Stomach smooth muscle (tissue), 2 donors: Measurements from ENCODE around the gene CDH11.

ENCODE experiments used
- H3K27ac ChIP-seq: one replicate; pipeline ENCODE4 v1.7.0; 2013; ENCODE audit warnings: mild to moderate bottlenecking, low read length, inconsistent platforms
- H3K27me3 ChIP-seq, 2 donors: one replicate each; pipeline ENCODE4 v1.7.0; 2013; ENCODE audit warnings: low read length in 2 of 2; ENCODE audit not compliant: insufficient read depth in 2 of 2, control insufficient read depth in 1 of 2
- H3K36me3 ChIP-seq, 2 donors: one replicate each; pipeline ENCODE4 v1.7.0; 2013; ENCODE audit warnings: low read length in 2 of 2; ENCODE audit not compliant: control insufficient read depth in 2 of 2, insufficient read depth in 2 of 2
- H3K4me1 ChIP-seq: one replicate; pipeline ENCODE4 v1.7.0; 2013; ENCODE audit warnings: low read length; ENCODE audit not compliant: control insufficient read depth, insufficient read depth
- H3K4me3 ChIP-seq, 2 donors: one replicate each; pipeline ENCODE4 v1.7.0; 2013; ENCODE audit warnings: low read length in 2 of 2
- H3K9ac ChIP-seq, 2 donors: one replicate each; pipeline ENCODE4 v1.7.0; 2013; ENCODE audit warnings: low read length in 2 of 2, mild to moderate bottlenecking in 1 of 2
- H3K9me3 ChIP-seq, 2 donors: one replicate each; pipeline ENCODE4 v1.7.0; 2013; ENCODE audit warnings: low read length in 2 of 2; ENCODE audit not compliant: control insufficient read depth in 2 of 2
- donor health status: healthy.
- donor health status: Pancreatic carcinoma.

CDH11 gene

DNA sequence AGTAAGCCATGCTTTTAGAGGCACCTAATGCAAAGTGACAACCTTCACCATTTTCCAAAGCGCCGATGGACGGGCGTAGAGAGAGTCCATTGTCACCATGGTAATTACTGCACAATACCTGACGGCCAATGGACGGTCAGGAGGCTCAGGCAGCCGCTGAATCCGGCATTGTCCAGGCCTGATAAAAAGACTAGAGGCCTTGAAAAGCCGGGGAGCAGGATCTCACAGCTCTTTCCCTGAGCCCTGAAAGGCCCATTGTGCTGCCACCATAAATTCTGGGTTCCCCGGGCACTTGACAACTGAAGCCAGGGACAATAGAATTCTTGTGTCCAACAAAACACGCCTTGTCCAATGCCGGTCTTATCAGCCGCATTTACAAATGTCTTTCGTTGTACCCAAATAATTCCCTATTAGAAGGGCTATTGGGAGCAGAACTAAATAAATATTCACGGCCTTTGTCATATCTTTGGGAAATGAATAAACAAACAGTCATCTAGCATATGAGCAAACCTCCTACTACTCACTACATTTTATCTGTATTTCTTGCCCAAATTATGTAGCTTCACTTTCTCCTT is 62.4 kb downstream of the CDH11 start:
- Histone ChIP-seq H3K9ac (no peak overlapping the region), H3K9me3 (no peaks in the 10 kb centered on the region), H3K27me3 (no peaks in the 10 kb centered on the region), H3K4me3 (no peak overlapping the region), H3K27ac (no peak overlapping the region), H3K36me3 (peaks cover 0 to 5% of the 10 kb centered on the region in 2 donors), H3K4me1 (peaks cover 5% of the 10 kb centered on the region)

DNA sequence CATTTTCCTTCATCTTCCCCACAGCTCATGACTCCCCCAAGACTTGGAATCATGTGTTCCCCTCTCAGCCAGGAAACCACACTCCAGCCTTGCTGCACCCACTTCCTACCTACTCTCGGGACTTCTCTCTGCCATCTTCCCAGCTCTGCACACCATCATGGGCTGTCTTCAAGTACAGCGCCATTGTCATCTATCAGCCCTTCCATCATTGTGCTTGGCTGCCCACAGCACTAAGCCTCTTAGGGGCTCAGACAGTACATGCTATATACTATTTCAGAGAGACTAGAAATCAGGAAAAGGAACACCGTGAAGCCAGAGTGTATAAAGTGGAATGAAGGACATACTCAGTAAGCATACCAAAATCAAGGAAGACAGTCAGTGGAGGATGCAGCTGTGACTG is 64.7 kb downstream of the CDH11 start:
- Histone ChIP-seq H3K27ac (no peak overlapping the region), H3K27me3 (no peaks in the 10 kb centered on the region), H3K4me3 (no peak overlapping the region), H3K9me3 (no peaks in the 10 kb centered on the region), H3K4me1 (peaks cover 7% of the 10 kb centered on the region), H3K36me3 (peaks cover 10 to 15% of the 10 kb centered on the region in 2 donors), H3K9ac (no peak overlapping the region)

DNA sequence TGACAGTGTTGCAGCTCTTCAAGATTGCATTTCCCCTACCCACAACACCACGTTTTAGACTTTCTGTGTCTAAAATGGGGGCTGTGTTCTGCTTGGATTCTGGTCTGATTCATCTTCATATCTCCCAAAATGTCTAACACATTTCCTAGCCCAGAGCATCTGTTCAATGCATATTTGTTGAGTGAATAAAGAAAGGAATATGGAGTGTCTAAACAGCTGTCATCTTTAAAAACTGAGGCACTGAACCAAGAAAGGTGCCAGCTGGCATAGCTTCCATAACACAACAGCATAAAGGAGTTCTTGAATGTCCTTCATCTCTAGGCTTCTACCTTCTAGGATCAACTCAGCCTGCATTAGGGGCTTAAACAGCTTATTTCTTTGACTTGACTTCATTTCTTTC is 67.4 kb downstream of the CDH11 start:
- no peak overlapping the region for H3K4me3 ChIP-seq
- peaks cover 7% of the 10 kb centered on the region for H3K4me1 ChIP-seq
- H3K27ac ChIP-seq = no peak overlapping the region
- H3K27me3 ChIP-seq = no peaks in the 10 kb centered on the region
- H3K36me3 ChIP-seq = peaks cover 15 to 17% of the 10 kb centered on the region in 2 donors
- no peak overlapping the region for H3K9ac ChIP-seq
- H3K9me3 ChIP-seq = no peaks in the 10 kb centered on the region

DNA sequence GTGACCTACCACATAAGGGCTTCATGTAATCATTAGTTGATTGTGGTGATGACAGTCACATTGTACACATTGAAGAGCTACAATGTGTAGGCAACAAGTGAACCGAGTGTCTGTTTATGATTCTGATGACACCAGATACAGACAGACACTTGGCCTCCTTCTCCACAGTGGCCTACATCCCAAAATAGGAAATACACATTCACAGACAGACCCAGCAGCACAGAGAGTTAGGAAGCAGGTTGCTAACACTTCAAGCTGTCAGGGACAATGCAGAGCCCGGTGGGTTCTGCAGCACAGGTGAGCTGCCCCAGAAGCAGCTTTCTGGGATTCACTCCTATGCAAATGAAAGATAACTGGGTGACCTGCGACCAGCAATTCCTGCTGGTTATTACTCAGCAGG is 72.2 kb downstream of the CDH11 start:
- Histone ChIP-seq H3K27ac (no peak overlapping the region), H3K9me3 (no peaks in the 10 kb centered on the region), H3K4me3 (no peak overlapping the region), H3K36me3 (peaks cover 15 to 23% of the 10 kb centered on the region in 2 donors), H3K9ac (no peak overlapping the region), H3K4me1 (peaks cover 5% of the 10 kb centered on the region), H3K27me3 (no peaks in the 10 kb centered on the region)

DNA sequence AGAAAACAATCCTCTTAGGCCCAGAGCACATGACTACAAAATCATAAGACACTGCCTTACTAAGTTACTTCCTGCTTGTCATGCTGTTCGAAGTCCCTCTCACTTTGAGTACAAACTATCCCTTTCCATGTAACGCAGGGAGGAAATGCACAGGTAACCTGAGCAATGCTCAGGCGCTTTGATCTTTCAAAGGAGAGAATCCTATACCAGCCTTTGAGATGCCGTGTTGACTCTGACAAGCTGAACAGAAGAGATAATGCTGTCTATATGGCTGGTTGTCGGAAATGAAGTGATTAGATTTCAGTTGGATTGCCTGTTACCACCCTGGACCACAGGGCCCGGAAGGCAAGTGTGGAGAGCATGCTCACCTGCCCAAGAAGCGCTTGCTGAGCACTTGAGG is 75.9 kb downstream of the CDH11 start:
- Histone ChIP-seq H3K4me3 (no peak overlapping the region), H3K9me3 (no peaks in the 10 kb centered on the region), H3K36me3 (peaks cover 7 to 24% of the 10 kb centered on the region in 2 donors), H3K27ac (no peak overlapping the region), H3K27me3 (no peaks in the 10 kb centered on the region), H3K4me1 (peaks cover 5% of the 10 kb centered on the region), H3K9ac (no peak overlapping the region)

DNA sequence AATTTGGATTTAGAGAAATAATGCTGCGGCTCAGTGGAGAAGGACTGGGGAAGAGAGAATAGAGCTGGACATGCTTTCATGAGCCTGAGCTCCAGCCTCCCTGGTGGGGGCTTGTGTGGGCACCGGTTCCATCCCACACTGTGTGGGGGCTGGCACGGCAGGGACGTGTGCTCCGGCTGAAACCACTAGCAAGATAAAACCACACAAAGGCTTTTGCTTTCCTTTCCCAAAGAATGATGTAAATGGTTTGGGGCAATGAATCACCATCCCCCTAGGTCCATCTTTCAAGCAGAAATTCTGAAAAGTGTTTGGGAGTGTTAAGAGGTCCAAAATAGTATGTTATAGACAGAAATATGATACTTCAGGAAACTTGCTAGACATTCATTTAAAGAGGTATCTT is 77.0 kb downstream of the CDH11 start:
- Histone ChIP-seq H3K36me3 (peaks cover 7 to 20% of the 10 kb centered on the region in 2 donors), H3K4me1 (peaks cover 5% of the 10 kb centered on the region), H3K4me3 (no peak overlapping the region), H3K9me3 (no peaks in the 10 kb centered on the region), H3K27ac (no peak overlapping the region), H3K9ac (no peak overlapping the region), H3K27me3 (no peaks in the 10 kb centered on the region)

DNA sequence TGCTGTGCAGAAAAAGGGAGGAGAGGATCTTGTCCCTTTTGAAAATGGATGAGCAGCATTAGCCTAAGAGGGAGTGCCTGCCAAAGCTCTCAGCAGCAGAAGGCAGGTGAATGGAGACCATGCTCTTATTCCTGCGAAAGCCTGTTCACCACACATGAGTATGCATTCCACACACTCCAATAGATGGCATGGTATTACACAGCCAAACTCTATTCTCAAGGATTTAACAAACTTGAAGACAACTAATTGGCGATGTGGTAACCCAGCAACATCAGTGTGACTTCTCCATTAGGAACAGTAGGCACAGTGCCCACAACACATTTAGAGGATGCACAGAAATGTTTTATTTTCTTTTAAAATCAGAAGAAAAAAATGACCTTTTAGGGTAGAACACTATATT is 77.8 kb downstream of the CDH11 start:
- no peaks in the 10 kb centered on the region for H3K27me3 ChIP-seq
- no peak overlapping the region for H3K9ac ChIP-seq
- H3K9me3 ChIP-seq = no peaks in the 10 kb centered on the region
- H3K36me3 ChIP-seq = peaks cover 7 to 14% of the 10 kb centered on the region in 2 donors
- no peak overlapping the region for H3K4me3 ChIP-seq
- no peak overlapping the region for H3K27ac ChIP-seq
- H3K4me1 ChIP-seq = peaks cover 5% of the 10 kb centered on the region

DNA sequence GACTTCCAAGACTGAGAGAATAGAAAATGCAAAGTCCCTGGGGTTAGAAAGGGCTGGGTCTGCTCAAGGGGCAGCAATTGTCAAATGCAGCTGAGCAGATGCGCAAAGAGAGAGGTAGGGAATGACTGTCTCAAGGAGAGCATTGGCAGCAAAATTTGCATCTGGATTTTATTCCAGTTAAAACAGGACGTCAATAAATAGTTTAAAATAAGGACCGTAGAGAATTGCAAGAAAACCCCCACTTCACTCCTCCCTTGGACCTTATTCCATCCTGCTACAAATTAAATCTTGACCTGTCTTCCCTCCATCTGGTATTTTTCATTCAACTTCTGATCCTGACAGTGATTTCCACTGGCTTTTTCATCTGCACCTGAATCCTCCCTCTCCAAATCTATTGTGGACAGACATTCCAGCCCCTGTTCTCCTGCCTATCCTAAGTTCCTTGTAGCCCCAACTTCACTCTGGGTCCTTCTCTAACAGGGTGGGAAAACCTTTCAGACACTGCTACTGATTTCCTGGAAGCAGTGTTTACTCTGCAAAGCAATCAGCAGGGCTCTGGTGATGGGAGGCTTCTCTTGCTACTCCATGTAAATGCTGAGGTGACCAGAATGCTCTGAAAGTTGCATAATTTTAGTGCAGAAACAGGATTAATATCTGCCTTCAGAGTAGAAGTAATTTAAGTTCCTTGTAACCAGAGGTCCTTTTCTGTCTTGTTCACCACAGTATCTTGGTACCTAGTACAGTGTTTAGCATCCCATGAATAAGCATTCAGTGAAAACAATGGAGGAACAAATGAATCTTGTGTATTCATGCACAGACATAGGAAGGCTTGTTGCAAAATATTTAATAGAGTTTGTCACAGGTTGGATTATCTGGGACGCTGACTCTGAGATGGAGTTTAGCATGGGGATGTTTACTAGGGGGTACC is 79.2 kb downstream of the CDH11 start:
- no peak overlapping the region for H3K9ac ChIP-seq
- H3K9me3 ChIP-seq = no peaks in the 10 kb centered on the region
- H3K27ac ChIP-seq = no peak overlapping the region
- H3K27me3 ChIP-seq = no peaks in the 10 kb centered on the region
- H3K36me3 ChIP-seq = peaks cover 7 to 13% of the 10 kb centered on the region in 2 donors
- no peak overlapping the region for H3K4me3 ChIP-seq
- peaks cover 12% of the 10 kb centered on the region for H3K4me1 ChIP-seq

DNA sequence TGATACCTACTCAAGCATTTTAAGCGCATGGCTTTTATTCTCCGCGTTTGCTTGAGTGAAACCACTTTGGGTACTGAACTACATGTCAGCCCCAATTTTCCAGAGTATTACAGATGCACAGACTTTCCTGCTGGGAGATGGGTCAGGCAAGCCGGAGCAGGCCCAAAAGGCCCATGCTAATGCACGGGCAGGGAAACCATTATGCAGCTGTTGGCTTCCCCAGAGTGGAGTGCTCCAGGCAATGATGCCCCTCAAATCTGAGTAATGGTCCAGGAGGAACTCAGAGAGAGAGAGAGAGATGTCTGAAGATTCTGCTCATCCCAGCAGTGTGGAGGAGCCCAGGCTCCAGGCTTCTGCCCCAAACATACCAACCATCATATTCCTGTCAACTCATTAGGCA is 80.2 kb downstream of the CDH11 start:
- Histone ChIP-seq H3K4me1 (peaks cover 15% of the 10 kb centered on the region), H3K4me3 (no peak overlapping the region), H3K9me3 (no peaks in the 10 kb centered on the region), H3K27me3 (no peaks in the 10 kb centered on the region), H3K36me3 (peaks cover 7 to 12% of the 10 kb centered on the region in 2 donors), H3K9ac (no peak overlapping the region), H3K27ac (no peak overlapping the region)

DNA sequence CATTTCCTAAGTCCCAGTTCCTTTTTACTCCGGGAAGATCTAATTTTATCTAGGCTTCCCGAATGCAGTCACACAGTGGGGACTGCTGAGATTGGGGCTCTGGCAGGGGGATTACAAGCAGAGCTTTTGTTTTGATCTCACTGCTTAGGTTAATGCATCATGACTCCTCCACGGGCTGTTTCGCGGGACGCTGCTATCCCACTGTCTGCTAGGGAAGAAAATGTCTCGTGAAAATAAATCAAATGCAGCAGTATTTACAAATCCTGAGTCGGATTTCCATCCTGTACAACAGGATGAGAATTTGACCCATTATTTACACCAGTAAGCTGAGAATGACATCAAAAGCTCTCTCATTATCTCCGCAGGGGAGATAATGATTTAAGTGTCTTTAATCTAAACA is 83.8 kb downstream of the CDH11 start:
- Histone ChIP-seq H3K36me3 (peaks cover 4 to 7% of the 10 kb centered on the region in 2 donors), H3K4me1 (peaks cover 10% of the 10 kb centered on the region), H3K27ac (no peak overlapping the region), H3K9ac (no peak overlapping the region), H3K4me3 (peak overlapping the region; percentile 15 to 45), H3K27me3 (no peaks in the 10 kb centered on the region), H3K9me3 (no peaks in the 10 kb centered on the region)

DNA sequence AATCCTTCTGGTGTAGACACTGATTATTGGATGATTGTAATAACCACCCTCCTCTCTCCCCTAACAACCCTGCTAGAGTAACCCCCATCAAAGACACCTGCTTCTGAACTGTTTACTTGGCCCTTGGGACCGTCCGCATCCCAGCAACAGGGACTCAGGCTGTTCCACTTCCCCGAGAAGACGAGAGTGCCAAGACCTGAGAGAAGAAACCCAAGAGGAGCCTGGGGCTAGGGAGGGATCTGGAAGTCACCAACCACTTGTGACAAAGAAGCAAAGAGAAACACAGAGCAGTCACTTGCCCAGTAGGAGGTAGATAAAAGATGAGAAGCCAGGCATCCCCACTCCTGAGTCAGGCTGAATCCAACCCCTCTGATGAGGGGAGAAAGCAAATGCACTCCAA is 84.3 kb downstream of the CDH11 start:
- H3K9me3 ChIP-seq = no peaks in the 10 kb centered on the region
- no peak overlapping the region for H3K9ac ChIP-seq
- H3K36me3 ChIP-seq = peaks cover 4 to 7% of the 10 kb centered on the region in 2 donors
- H3K4me3 ChIP-seq = no peak overlapping the region
- no peak overlapping the region for H3K27ac ChIP-seq
- no peaks in the 10 kb centered on the region for H3K27me3 ChIP-seq
- peaks cover 10% of the 10 kb centered on the region for H3K4me1 ChIP-seq
